Left ventricle myocardium inferior (tissue), 1 donor: Measurements from ENCODE around the gene NPB. TPM values are rescaled to one million over a fixed set of nuclear protein-coding genes. Genes with fewer than 3 reads are reported as not detected.

Source experiments
- DNase-seq: peaks from one replicate; pipeline ENCODE4 v3.0.0-alpha.2; 2020
- H3K27ac ChIP-seq: fragments of 200-600 bp; replicated peaks from 2 replicates; pipeline ENCODE4 v1.8.0; 2021
- H3K27me3 ChIP-seq: fragments of 200-600 bp; 2 replicates; pipeline ENCODE4 v1.8.0; 2021; ENCODE audit warnings: low read depth
- H3K36me3 ChIP-seq: fragments of 200-600 bp; 2 replicates; pipeline ENCODE4 v1.8.0; 2021
- H3K4me1 ChIP-seq: fragments of 200-600 bp; 2 replicates; pipeline ENCODE4 v1.8.0; 2021
- H3K4me3 ChIP-seq: fragments of 200-600 bp; 2 replicates; pipeline ENCODE4 v1.8.0; 2021; ENCODE audit warnings: mild to moderate bottlenecking, moderate library complexity
- H3K9me3 ChIP-seq: fragments of 200-600 bp; replicated peaks from 2 replicates; pipeline ENCODE4 v1.8.0; 2021
- intact Hi-C: fragments of 100-400 bp; cut with micrococcal nuclease; formaldehyde crosslinking; loops from one replicate; pipeline ENCODE4 v1.11.0; 2022
- long read RNA-seq: library from polyadenylated mRNA; unstranded; transcript quantifications from one replicate; pipeline ENCODE4 v2.0.0, GENCODE V29; 2021
- total RNA-seq: library from RNA; stranded (reverse); fragmentation: NEBNext Ultra II Directional; extraction: Animal tissue kit (Norgen Biotek cat#: 25700); gene quantifications from one replicate; pipeline ENCODE4 v1.2.1, GENCODE V29; 2021
- TF ChIP-seq, protein P1 (sequence below): fragments of 200-600 bp; IDR thresholded peaks from 2 replicates; pipeline ENCODE4 v1.8.0; 2021; ENCODE audit warnings: antibody characterized with exemption, mild to moderate bottlenecking, borderline replicate concordance
- donor health status: DM: no; HTN: yes; CAD: no; lungs with severe emphysema.

NPB gene
- 0.19 TPM for total RNA-seq
- long read RNA-seq, partial matches to known transcripts: 0 of 1 reads
- long read RNA-seq, other reads (novel, unspliced or antisense): 0 of 1 reads

- intact Hi-C loops: no loop called here
- TF ChIP-seq, protein P1, sequence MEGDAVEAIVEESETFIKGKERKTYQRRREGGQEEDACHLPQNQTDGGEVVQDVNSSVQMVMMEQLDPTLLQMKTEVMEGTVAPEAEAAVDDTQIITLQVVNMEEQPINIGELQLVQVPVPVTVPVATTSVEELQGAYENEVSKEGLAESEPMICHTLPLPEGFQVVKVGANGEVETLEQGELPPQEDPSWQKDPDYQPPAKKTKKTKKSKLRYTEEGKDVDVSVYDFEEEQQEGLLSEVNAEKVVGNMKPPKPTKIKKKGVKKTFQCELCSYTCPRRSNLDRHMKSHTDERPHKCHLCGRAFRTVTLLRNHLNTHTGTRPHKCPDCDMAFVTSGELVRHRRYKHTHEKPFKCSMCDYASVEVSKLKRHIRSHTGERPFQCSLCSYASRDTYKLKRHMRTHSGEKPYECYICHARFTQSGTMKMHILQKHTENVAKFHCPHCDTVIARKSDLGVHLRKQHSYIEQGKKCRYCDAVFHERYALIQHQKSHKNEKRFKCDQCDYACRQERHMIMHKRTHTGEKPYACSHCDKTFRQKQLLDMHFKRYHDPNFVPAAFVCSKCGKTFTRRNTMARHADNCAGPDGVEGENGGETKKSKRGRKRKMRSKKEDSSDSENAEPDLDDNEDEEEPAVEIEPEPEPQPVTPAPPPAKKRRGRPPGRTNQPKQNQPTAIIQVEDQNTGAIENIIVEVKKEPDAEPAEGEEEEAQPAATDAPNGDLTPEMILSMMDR: no peak
- H3K27ac ChIP-seq: no peak within 1 kb of the TSS
- H3K36me3 ChIP-seq: peaks cover 56% of the 10 kb centered on the region
- H3K4me3 ChIP-seq: peak within 1 kb of the TSS; percentile 57
- no peaks in the 10 kb centered on the region for H3K27me3 ChIP-seq
- no peaks in the 10 kb centered on the region for H3K9me3 ChIP-seq
- H3K4me1 ChIP-seq: peaks cover 16% of the 10 kb centered on the region
- DNase-seq: no peak
Measured at GRCh38 chr17:81902023-81902652, at the start of gene NPB. Gene NPB (plus strand): TSS chr17:81902238. CDS start chr17:81902278, 40 bp downstream.

DNA sequence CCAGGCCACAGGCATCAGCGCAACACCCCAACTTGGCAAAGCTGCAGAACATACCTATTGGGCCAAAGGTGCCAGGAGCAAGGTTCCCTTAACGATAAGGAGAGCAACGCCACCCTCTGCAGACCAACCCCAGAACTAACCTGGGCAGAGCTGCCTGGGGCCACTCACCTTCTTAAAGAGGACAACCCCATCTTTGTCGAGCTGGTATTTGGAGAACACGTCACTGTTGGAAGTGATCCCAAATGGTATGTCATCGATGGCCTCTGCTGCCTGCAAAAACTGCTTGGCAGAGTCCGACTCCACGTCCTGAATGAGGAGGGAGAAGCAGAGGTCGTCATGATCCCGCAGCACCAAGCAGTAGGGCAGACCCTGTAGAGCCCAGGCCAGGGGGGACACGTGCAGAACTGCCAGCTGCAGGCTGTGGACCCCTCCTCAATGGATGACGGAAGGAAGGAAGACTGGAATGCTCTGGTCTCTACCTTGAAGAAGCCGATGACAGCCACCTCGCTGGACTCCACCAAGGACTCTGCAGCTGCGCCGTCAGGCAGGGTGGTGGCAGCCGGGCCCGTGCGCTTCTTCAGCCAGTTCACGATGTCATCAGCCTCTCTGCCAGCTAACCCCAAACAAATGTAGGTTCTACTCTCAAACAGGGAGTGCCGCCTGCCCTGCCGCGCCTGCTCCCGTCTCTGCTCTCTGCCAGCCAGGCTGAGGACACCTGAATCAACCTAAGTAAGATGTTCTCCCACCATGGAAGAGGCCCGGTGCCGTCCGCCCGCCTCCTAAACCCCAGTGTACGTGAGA, 46.9 kb upstream of the NPB start:
- H3K27ac ChIP-seq: peak overlapping the region; percentile 48
- DNase-seq: no peak
- H3K36me3 ChIP-seq: peaks cover 80% of the 10 kb centered on the region
- H3K4me1 ChIP-seq: peaks cover 56% of the 10 kb centered on the region
- no peaks in the 10 kb centered on the region for H3K27me3 ChIP-seq
- intact Hi-C loops: no loop called here
- H3K4me3 ChIP-seq: no peak overlapping the region
- no peaks in the 10 kb centered on the region for H3K9me3 ChIP-seq
- TF ChIP-seq, protein P1: peak; percentile 19

- no peaks in the 10 kb centered on the region for H3K9me3 ChIP-seq
- DNase-seq: no peak
- TF ChIP-seq, protein P1: no peak
- no peak overlapping the region for H3K27ac ChIP-seq
- H3K4me1 ChIP-seq: peaks cover 82% of the 10 kb centered on the region
- peak overlapping the region; percentile 91 for H3K4me3 ChIP-seq
- intact Hi-C loops: no loop called here
- no peaks in the 10 kb centered on the region for H3K27me3 ChIP-seq
- peaks cover 51% of the 10 kb centered on the region for H3K36me3 ChIP-seq
Measured at GRCh38 chr17:81858170-81858966, 43.7 kb upstream of the NPB start.

DNA sequence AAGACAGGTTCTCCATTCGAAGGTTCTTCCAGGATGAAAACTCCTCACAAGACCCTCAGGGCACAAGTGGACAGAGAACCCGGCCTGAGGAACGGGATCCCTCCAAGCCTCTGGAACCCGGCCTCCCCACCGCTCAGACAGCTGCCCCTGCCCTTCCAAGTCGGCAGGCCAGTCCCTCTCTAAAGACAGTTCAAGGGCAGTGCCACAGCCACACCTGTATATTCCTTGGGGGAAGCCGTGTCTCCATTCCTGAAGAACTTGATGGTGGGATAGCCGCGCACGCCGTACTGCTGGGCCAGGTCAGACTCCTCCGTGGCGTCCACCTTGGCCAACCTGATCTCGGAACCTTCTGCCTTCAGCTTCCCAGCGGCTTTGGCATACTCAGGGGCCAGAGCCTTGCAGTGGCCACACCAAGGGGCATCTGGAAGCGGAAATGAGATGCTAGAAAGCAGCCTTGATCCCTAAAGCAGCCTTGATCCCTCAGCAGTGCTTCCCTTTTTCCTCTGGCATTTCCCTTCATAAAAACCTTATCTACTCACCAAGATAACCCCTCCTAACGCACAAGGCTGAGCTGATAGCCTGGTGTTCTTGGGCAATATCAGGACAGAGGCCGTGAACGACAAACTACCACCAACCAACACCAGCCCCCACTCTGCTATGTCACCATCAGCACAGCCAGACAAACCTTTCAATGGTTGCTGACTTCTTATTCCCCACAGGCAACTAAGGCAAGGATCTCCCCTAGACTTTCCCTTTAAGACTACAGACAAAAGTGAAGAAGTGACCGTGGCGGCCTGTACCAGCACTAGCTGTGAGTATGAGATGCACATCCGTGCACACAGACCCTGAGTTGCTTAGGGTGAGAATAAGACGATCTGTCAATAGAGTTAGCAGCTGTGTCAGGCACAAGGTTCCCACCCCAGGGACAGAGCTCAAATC, 42.8 kb upstream of the NPB start:
- Histone ChIP-seq H3K4me1 (peaks cover 87% of the 10 kb centered on the region), H3K27ac (peak overlapping the region; percentile 97), H3K36me3 (peaks cover 42% of the 10 kb centered on the region), H3K4me3 (peak overlapping the region; percentile 91), H3K27me3 (no peaks in the 10 kb centered on the region), H3K9me3 (no peaks in the 10 kb centered on the region)
- intact Hi-C loops: no loop called here
- TF ChIP-seq, protein P1: no peak
- no peak for DNase-seq
